Uterus (tissue), 4 donors: ENCODE data around the gene PAM16. TPM values are rescaled to one million over a fixed set of nuclear protein-coding genes. Genes with fewer than 3 reads are reported as not detected.

ENCODE experiments used
- DNase-seq, 2 donors: peaks; one replicate each; pipeline ENCODE4 v3.0.0-alpha.2; 2019 to 2020
- H3K27ac ChIP-seq, 2 donors: fragments of 200-600 bp; sonication (generic); 1 replicate in 1 of 2; 2 replicates in 1 of 2; pipeline ENCODE4 v1.5.1; 2016 to 2018
- H3K27me3 ChIP-seq, 2 donors: fragments of 200-600 bp; sonication (generic); one replicate each; pipeline ENCODE4 v1.5.1; 2018 to 2019; ENCODE audit warnings: control low read depth in 1 of 2
- H3K36me3 ChIP-seq, 2 donors: fragments of 200-600 bp; sonication (generic); one replicate each; pipeline ENCODE4 v1.5.1; 2019; ENCODE audit warnings: control low read depth in 1 of 2
- H3K4me1 ChIP-seq, 2 donors: fragments of 200-600 bp; sonication (generic); one replicate each; pipeline ENCODE4 v1.5.1; 2018 to 2019; ENCODE audit warnings: control low read depth in 1 of 2
- H3K4me3 ChIP-seq, 2 donors: fragments of 200-600 bp; sonication (generic); 1 replicate in 1 of 2; 2 replicates in 1 of 2; pipeline ENCODE4 v1.5.1; 2018 to 2019; ENCODE audit warnings: mild to moderate bottlenecking in 1 of 2
- H3K9me3 ChIP-seq, 2 donors: fragments of 200-600 bp; sonication (generic); one replicate each; pipeline ENCODE4 v1.5.1; 2019; ENCODE audit warnings: control low read depth in 1 of 2
- POLR2A ChIP-seq, 2 donors: fragments of 450-650 bp; IDR thresholded peaks; one replicate each; pipeline ENCODE4 v1.6.1; 2016; ENCODE audit warnings: antibody characterized with exemption in 2 of 2, mild to moderate bottlenecking in 1 of 2, moderate library complexity in 1 of 2
- intact Hi-C: fragments of 100-400 bp; cut with DNase I; formaldehyde crosslinking; loops from one replicate; pipeline ENCODE4 v1.15.1; 2023; ENCODE audit warnings: low total_unique reads
- total RNA-seq, 4 donors: library from RNA; depleted of rRNA in 3 of 4; stranded (reverse); fragments of >200 nt in 3 of 4; gene quantifications; one replicate each; pipeline versions ENCODE4 v1.1.0 to v1.2.4, GENCODE V29; 2014 to 2023
- TF ChIP-seq, protein P1 (sequence below), 4 experiments: fragments of 200-600 bp in 2 of 4; fragments of 450-650 bp in 2 of 4; sonication (generic) in 2 of 4; IDR thresholded peaks; one replicate each; pipeline ENCODE4 v1.5.1; 2016 to 2019; ENCODE audit warnings: antibody characterized with exemption in 4 of 4, mild to moderate bottlenecking in 2 of 4, moderate library complexity in 1 of 4
- donor health status: DM: yes; HTN: yes; CAD: no.

The PAM16 gene
- total RNA-seq, 4 donors from 2014 or later: 8.9 to 438 (median 35.3) TPM

DNA sequence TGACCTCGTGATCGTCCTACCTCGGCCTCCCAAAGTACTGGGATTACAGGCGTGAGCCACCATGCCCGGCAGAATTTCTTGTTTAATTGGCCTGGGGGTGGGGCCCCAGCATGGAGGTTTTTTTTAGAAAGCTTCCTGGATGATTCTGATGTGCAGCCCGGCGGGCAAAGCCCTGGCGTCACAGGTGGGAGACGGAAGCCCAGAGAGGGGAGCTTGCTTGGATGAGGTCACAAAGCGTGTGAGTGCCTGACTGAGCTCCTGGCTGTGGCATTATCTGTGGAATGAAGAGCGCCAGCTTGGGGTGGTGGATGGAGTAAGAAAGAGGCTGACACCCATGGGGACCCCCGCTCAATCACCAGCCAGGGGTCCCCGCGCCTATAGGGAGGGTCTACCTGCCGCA is 24.6 kb upstream of the PAM16 start:
- peak overlapping the region; percentile 96 to 97 for H3K27ac ChIP-seq
- intact Hi-C loops: no loop called here
- H3K27me3 ChIP-seq: no peaks in the 10 kb centered on the region
- H3K4me3 ChIP-seq: no peak overlapping the region
- peak in 1 of 2 donors; percentile 49 for DNase-seq
- no peaks in the 10 kb centered on the region for H3K9me3 ChIP-seq
- TF ChIP-seq, protein P1, sequence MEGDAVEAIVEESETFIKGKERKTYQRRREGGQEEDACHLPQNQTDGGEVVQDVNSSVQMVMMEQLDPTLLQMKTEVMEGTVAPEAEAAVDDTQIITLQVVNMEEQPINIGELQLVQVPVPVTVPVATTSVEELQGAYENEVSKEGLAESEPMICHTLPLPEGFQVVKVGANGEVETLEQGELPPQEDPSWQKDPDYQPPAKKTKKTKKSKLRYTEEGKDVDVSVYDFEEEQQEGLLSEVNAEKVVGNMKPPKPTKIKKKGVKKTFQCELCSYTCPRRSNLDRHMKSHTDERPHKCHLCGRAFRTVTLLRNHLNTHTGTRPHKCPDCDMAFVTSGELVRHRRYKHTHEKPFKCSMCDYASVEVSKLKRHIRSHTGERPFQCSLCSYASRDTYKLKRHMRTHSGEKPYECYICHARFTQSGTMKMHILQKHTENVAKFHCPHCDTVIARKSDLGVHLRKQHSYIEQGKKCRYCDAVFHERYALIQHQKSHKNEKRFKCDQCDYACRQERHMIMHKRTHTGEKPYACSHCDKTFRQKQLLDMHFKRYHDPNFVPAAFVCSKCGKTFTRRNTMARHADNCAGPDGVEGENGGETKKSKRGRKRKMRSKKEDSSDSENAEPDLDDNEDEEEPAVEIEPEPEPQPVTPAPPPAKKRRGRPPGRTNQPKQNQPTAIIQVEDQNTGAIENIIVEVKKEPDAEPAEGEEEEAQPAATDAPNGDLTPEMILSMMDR (IDR thresholded peaks at IDR 0.05): no peak
- no peak for TF ChIP-seq POLR2A (IDR thresholded peaks at IDR 0.05)
- H3K36me3 ChIP-seq: no peaks in the 10 kb centered on the region
- peaks cover 0 to 43% of the 10 kb centered on the region in 2 donors for H3K4me1 ChIP-seq

DNA sequence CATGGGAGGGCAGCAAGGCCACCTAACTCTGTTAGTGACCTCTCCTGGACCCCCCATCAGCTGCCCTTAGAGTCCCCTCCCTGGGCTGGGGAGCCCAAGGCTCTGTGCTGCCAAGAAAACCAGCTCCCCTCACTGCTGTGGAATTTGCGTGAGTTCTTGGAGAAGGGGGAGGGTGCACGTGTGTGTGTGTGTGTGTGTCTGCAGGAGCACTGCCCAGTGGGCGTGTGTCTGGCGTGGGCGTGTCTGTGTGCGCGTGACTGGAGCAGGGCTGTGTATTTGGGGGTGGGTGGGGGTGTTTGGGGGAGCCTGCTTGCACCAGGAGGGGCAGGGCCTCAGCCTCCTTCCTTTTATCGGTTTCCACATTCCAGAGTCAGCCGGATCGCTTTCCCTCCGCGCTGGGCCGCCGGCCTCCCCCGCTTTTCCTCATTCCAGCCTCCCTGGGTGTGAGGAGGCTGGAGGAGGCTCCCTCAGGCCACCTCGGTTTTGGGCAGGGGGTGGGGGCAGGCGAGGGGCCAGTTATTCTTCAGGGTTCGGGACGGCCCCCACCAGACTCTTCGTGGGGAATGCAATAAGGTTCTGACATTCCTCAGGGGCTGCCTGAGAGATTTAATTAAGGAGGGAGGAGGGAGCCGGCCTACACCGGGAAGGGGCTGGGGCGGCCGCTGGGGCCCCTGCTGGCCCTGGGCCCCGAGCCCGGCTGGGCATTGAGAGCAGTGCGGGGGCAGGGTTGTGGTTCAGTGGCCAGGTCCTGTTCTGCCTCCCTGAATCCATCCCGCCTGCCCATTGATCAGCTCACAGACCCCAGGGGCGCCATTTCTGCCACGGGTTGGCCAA is 23.0 kb upstream of the PAM16 start:
- Histone ChIP-seq H3K4me3 (peak overlapping the region; percentile 55 to 63), H3K4me1 (peaks cover 0 to 37% of the 10 kb centered on the region in 2 donors), H3K27me3 (no peaks in the 10 kb centered on the region), H3K36me3 (no peaks in the 10 kb centered on the region), H3K9me3 (no peaks in the 10 kb centered on the region), H3K27ac (peak overlapping the region; percentile 96 to 97)
- TF ChIP-seq, protein P1 (IDR thresholded peaks at IDR 0.05): no peak
- peak in 1 of 2 donors; percentile 62 for TF ChIP-seq POLR2A (IDR thresholded peaks at IDR 0.05)
- DNase-seq: peak; percentile 94 to 95
- intact Hi-C loops: no loop called here

DNA sequence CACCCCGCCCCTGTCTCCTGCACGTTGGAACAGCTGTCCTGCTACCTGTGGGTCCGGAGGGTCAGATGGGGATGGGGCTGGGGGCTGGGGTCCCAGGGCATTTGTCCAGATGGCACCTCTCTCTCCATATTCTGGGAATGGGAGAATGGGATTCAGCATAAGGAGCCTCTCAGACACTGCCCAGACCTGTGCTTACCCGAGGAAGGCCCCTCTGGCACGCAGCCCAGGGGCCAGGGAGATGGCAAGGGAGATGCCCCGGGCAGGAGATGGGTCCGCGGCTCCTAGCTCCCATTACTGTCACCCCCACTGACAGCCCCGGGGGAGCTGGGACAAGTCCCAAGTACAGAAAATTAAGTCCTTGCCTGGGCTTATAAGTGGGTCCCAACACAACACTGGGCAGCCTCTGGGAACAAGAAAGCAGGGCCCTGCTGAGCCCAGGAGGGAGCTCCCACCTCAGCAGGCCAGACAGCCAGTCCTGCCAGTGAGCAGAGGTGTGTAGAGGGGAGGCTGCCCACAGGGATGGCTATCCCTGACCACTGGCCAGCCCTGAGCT is 22.3 kb upstream of the PAM16 start:
- intact Hi-C loops: no loop called here
- peak in 1 of 2 donors; percentile 55 for DNase-seq
- no peaks in the 10 kb centered on the region for H3K27me3 ChIP-seq
- TF ChIP-seq, protein P1 (IDR thresholded peaks at IDR 0.05): no peak
- TF ChIP-seq POLR2A (IDR thresholded peaks at IDR 0.05): no peak
- no peaks in the 10 kb centered on the region for H3K36me3 ChIP-seq
- H3K27ac ChIP-seq: peak overlapping the region; percentile 96 to 97
- H3K4me3 ChIP-seq: peak overlapping the region; percentile 55 to 63
- peaks cover 0 to 35% of the 10 kb centered on the region in 2 donors for H3K4me1 ChIP-seq
- no peaks in the 10 kb centered on the region for H3K9me3 ChIP-seq

DNA sequence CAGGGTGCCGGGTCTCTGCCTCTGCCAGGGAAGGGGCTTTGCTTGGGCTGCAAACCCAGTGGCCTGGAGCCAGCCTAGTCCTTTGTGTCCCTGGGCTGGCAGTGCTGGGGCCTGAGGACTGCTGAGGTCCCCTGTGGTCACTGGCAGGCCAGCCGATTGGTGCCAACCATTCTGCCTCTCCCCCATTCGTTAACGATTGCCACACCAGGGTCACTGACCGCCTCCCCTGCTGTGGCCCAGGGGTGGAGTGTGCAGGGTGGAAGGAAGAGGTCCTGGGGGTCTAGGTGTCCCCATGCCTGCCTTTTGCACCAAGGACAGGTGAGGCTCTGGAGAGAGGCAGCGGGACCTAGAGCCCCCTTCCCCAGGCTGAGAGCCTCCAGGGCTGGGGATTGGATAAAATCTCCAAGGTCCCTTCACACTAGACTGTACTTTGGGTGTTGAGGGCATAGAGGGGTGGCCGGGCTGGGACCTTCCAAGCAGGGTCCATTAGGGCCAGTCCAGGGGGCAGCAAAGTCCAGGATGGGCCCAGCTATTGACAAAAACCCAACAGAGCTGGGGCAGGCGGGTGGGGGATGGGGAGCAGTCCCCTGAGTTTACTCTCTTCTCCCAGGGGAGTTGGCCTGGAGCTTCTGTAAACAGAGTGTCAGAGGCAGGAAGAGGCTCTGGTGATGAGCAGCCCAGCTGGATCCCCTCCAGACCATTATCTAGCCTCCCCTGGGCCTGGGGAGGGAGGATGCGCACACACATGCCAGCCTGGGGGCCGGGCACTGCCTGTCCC is 21.6 kb upstream of the PAM16 start:
- Histone ChIP-seq H3K27me3 (no peaks in the 10 kb centered on the region), H3K36me3 (no peaks in the 10 kb centered on the region), H3K27ac (peak overlapping the region; percentile 96 to 97), H3K4me3 (peak overlapping the region; percentile 55 to 63), H3K4me1 (peaks cover 0 to 29% of the 10 kb centered on the region in 2 donors), H3K9me3 (no peaks in the 10 kb centered on the region)
- DNase-seq: peak; percentile 69 to 80
- TF ChIP-seq POLR2A (IDR thresholded peaks at IDR 0.05): no peak
- TF ChIP-seq, protein P1 (IDR thresholded peaks at IDR 0.05): no peak
- intact Hi-C loops: no loop called here
